AG10803 (cell line): ENCODE measurements around the gene NOXA1.
"Not testable (repeated sequence)": the region's sequence is repeated elsewhere in the genome, so short reads cannot be mapped to it uniquely, and the experiment has no call there.

ENCODE experiments used
- DNase-seq: peaks from one replicate; pipeline ENCODE4 v3.0.0; 2010; ENCODE audit warnings: low read depth
- H3K4me3 ChIP-seq: 2 replicates; pipeline ENCODE4 v1.5.1; 2011; ENCODE audit warnings: mild to moderate bottlenecking, low read length, control low read depth
- CTCF ChIP-seq: conservative IDR thresholded peaks from 2 replicates; pipeline ENCODE4 v1.5.1; 2011; ENCODE audit warnings: mild to moderate bottlenecking, low read length, control low read depth, inconsistent platforms

Gene NOXA1

GRCh38 chr9:137447722-137448601, 24.8 kb downstream of the NOXA1 start:
- no peak for TF ChIP-seq CTCF
- DNase-seq = no peak

DNA sequence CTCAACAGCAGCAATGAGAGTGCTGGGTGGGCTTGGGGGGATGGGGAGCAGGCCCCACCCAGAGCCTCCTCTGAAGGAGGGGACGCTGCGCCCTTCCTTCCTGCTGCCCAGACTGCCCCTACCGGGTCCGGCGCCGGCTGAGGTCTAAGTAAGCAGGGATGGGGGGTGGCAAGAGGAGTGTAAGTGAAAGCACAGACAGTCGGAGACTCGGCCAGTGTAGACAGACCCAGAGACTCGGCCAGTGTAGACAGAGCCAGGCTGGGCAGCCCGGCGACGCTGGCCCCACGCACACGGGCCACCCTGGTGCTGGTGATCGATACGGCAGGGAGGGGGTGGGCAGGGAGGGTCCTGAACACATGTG, 25.4 kb downstream of the NOXA1 start:
- H3K4me3 ChIP-seq = no peak overlapping the region
- no peak for DNase-seq
- no peak for TF ChIP-seq CTCF

More at GRCh38 chr9:137447722-137448601, 24.8 kb downstream of the NOXA1 start:
- H3K4me3 ChIP-seq = no peak overlapping the region

GRCh38 chr9:137449081-137449844, 26.1 kb downstream of the NOXA1 start:
- H3K4me3 ChIP-seq = no peak overlapping the region
- no peak for TF ChIP-seq CTCF
- DNase-seq = no peak

DNA sequence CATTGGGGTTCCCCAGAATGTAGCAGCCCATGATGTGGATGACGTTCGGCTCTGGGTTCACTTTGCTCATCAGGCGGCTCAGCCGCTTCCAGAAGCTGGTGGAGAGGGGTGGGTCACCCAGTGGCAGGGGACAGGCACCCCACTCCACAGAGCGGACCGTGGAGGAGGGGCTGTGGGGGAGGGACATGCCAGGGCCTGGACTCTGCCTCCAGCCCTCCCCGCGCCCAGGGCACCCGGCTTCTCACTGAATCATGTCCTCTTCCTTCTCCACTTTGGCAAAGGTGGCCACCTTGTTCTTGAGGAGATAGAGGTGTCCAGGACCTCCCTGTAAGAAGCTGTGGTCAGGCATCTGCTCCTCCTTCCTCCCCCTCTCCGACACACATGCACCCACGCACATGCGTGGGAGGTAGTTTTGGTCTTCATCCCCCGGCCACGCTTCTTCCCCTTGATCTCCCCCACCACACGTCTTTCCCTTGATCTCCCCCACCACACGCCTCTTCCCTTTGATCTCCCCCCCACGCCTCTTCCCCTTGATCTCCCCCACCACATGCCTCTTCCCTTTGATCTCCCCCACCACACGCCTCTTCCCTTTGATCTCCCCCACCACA, 26.8 kb downstream of the NOXA1 start:
- TF ChIP-seq CTCF = no peak
- no peak overlapping the region for H3K4me3 ChIP-seq
- no peak for DNase-seq

- not testable (repeated sequence) for DNase-seq, H3K4me3 ChIP-seq
Observed at GRCh38 chr9:137450539-137451222, 27.5 kb downstream of the NOXA1 start.

GRCh38 chr9:137451264-137452005, 28.2 kb downstream of the NOXA1 start:
- not testable (repeated sequence) for DNase-seq, H3K4me3 ChIP-seq

DNA sequence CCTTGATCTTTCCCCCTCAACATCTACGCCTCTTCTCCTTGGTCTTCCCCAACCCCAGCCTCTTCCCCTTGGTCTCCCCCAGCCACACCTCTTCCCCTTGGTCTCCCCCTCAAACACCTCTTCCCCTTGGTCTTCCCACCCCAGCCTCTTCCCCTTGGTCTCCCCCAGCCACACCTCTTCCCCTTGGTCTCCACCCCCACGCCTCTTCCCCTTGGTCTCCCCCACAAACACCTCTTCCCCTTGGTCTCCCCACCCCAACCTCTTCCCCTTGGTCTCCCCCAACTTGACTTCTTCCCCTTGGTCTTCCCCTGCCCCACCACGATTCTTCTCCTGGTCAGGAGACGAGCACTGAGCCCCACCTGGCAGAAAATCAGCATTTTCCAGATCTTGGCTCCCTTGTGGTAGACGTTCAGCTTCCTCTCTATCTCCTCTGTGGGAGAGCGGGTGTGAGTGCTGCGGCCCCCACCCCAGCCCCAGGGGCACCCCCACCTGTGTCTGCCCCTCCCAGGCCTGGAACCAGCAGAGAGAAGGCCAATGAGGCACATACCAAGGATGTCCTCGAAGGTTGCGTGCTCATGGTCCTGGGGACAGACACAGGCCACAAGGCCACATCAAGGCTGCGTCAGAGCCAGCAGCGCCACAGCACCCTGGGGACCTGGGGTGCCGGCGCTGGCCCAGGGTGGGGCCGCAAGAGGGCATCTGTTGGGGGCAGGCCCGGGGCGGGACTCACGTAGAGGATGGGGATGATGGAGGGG, 29.0 kb downstream of the NOXA1 start:
- TF ChIP-seq CTCF = no peak
- DNase-seq = no peak
- no peak overlapping the region for H3K4me3 ChIP-seq
